Activated CD8-positive, alpha-beta T cell treated with anti-CD3 and anti-CD28 coated beads, Interleukin-2, amount 10 ng/mL, durations not matched to agents 7 days and 5 days (primary cell): Measurements from ENCODE around the gene DDTL. TPM values are rescaled to one million over a fixed set of nuclear protein-coding genes. Genes with fewer than 3 reads are reported as not detected.
A peak's percentile ranks its signal among the peaks of the same experiment; 100 is the strongest.
"Not testable (repeated sequence)": the region's sequence is repeated elsewhere in the genome, so short reads cannot be mapped to it uniquely, and the experiment has no call there.

Experiments used
- ATAC-seq: fragments of 150-1000 bp; cut with Tn5 transposase; one replicate; pipeline ENCODE4 v1.10.0; 2021; ENCODE audit warnings: moderate library complexity
- CTCF ChIA-PET: fragments of 350-600 bp; sonication (Branson Sonifier 250); formaldehyde crosslinking; loops from one replicate; lab custom pipeline; 2021; ENCODE audit warnings: antibody characterized with exemption; lab: Charles Lee
- POLR2A ChIA-PET: fragments of 350-600 bp; sonication (Branson Sonifier 250); formaldehyde crosslinking; loops from one replicate; lab custom pipeline; 2021; ENCODE audit warnings: antibody characterized with exemption; lab: Charles Lee
- DNase-seq: peaks from one replicate; pipeline ENCODE4 v3.0.0-alpha.2; 2020
- H3K27ac Mint-ChIP-seq: one replicate; pipeline ENCODE4 v1.8.0; 2021; ENCODE audit warnings: mild to moderate bottlenecking, mixed read lengths
- H3K27me3 Mint-ChIP-seq: one replicate; pipeline ENCODE4 v1.8.0; 2021; ENCODE audit warnings: low read depth, mixed read lengths
- H3K36me3 Mint-ChIP-seq: one replicate; pipeline ENCODE4 v1.8.0; 2021; ENCODE audit warnings: low read depth, mixed read lengths
- H3K4me1 Mint-ChIP-seq: one replicate; pipeline ENCODE4 v1.8.0; 2021; ENCODE audit warnings: low read depth, mixed read lengths
- H3K4me3 Mint-ChIP-seq: one replicate; pipeline ENCODE4 v1.8.0; 2021; ENCODE audit warnings: mild to moderate bottlenecking, mixed read lengths
- H3K9me3 Mint-ChIP-seq: one replicate; pipeline ENCODE4 v1.8.0; 2022; ENCODE audit warnings: mixed read lengths; ENCODE audit not compliant: insufficient read depth
- total RNA-seq, 2 experiments: library from RNA; stranded (reverse); gene quantifications; one replicate each; pipeline ENCODE4 v1.2.3, GENCODE V29; 2021

Gene DDTL
- total RNA-seq, 2 experiments from 2014 or later: not detected

DNA sequence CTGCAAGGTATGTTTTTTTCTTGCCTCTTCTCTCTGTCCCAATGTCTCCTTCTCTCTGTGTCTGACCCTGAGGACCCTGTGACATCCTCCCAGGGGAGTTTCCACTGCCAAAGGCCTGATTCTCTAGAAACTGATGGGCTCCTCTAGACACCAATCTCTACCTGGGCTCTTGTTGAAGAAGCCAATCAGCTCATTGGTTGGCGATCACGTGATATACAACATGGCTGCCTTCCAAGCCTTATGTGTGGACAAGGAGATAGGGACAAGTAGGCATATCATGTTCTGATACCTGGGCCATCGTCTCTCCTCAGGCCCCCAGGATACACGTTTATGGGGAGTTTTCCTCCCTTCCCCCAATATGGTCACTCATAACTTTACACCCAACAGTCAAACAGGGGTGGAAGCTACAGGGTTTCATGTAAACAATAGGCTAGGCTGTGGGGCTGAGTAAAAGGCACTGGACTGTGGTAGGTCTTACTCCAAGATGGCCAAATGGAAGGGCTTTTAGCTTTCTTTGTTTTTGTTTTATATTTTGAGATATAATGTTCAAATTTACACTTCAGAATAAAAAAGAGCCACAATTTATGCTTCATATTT lies 27.0 kb downstream of the DDTL start:
- peaks cover 15% of the 10 kb centered on the region for H3K27me3 Mint-ChIP-seq
- H3K36me3 Mint-ChIP-seq, H3K4me1 Mint-ChIP-seq, H3K9me3 Mint-ChIP-seq, H3K4me3 Mint-ChIP-seq, DNase-seq, CTCF ChIA-PET, ATAC-seq, H3K27ac Mint-ChIP-seq: not testable (repeated sequence)
- POLR2A ChIA-PET: interaction anchor here (0.6 kb wide), 1 partner anchor 68 kb away, joined by 3 read pairs; no protein-coding TSS in a partner anchor

DNA sequence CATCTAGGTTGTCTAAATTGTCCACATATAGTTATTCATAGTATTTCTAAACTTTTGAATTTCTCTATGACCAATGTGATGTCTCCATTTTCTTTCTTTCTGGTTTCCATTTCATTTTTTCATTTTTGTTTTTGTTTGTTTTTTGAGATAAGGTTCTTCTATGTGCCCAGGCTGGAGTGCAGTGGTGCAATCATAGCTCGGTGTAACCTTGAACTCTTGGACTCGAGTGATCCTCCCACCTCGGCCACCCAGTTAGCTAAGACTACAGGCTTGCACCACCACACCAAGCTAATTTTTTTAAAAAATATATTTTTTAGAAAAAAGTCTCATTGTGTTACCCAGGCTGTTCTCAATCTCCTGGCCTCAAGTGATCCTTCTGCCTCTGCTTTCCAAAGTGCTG lies 30.4 kb downstream of the DDTL start:
- H3K4me3 Mint-ChIP-seq: no peak overlapping the region
- ATAC-seq (no peak), DNase-seq (no peak)
- H3K4me1 Mint-ChIP-seq: no peaks in the 10 kb centered on the region
- H3K27me3 Mint-ChIP-seq: peaks cover 19% of the 10 kb centered on the region
- no peaks in the 10 kb centered on the region for H3K9me3 Mint-ChIP-seq
- no peak overlapping the region for H3K27ac Mint-ChIP-seq
- POLR2A ChIA-PET: no interaction called here
- CTCF ChIA-PET: no interaction called here
- no peaks in the 10 kb centered on the region for H3K36me3 Mint-ChIP-seq

DNA sequence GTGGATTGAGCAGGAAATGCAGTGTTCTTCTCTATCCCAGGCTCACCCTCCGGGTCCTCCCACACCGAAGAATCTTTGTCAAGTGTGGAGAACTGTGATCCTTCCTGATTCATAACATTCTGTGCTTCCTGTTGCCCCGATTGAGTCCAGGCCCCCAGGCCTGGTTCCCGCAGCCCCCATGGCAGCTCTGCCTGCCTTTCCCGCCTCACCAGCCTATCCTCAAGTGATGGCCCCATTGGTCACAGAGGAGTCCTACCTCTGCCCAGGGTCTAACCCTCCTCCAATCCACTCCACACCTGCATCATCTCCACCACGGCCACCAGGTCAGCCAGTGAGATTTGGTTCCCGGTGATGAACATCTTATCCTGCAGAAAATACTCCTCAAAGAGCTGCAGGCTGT lies 33.1 kb downstream of the DDTL start:
- H3K4me3 Mint-ChIP-seq, H3K36me3 Mint-ChIP-seq, DNase-seq, POLR2A ChIA-PET, H3K27ac Mint-ChIP-seq, H3K4me1 Mint-ChIP-seq, ATAC-seq, CTCF ChIA-PET, H3K9me3 Mint-ChIP-seq: not testable (repeated sequence)
- peaks cover 25% of the 10 kb centered on the region for H3K27me3 Mint-ChIP-seq

DNA sequence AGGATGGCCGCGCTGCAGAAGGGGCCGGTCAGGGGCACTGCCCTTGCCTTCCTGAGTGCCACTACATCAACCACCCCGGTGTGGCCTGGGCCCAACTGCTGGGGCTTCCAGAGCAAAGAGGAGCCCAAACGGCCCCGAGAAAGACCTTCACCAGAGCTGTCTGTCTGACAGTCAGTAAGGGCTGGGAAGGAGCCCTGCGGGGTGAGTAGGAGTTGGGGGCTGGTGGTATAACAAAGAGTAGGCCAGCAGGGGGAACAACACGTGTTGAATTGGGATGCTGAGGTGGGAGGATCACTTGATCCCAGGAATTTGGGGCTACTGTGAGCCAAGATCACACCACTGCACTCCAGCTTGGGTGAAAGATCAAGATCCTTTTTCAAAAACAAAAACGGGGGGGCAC lies 34.6 kb downstream of the DDTL start:
- Mint-ChIP-seq H3K4me3 (no peak overlapping the region), H3K27ac (no peak overlapping the region), H3K4me1 (peaks cover 1% of the 10 kb centered on the region), H3K9me3 (no peaks in the 10 kb centered on the region), H3K36me3 (no peaks in the 10 kb centered on the region), H3K27me3 (peaks cover 18% of the 10 kb centered on the region)
- CTCF ChIA-PET: no interaction called here
- no peak for ATAC-seq
- POLR2A ChIA-PET: interaction anchor here (1.6 kb wide), 1 partner anchor 10 kb away, joined by 4 read pairs; the partner anchor contains the start of gene CABIN1
- DNase-seq: no peak

DNA sequence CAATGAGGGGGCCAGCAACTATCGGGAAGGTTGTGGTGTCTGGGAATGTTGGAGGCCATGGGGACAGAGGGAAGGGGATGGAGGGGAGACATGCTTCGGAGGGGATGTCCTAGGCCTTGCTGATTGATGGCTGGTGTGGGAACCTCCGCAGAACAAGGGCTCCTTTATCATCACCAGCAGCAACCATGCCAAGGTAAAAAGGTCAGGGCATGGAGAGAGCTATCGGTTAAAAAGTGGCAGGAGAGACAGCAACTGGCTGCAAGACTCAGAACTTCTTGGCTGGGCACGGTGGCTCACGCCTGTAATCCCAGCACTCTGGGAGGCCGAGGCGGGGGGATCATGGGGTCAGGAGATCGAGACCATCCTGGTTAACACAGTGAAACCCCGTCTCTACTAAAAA lies 35.6 kb downstream of the DDTL start:
- no peaks in the 10 kb centered on the region for H3K9me3 Mint-ChIP-seq
- ChIA-PET CTCF (no interaction called here), POLR2A (interaction anchor here (1.6 kb wide), 1 partner anchor 9 kb away, joined by 4 read pairs; the partner anchor contains the start of gene CABIN1)
- H3K27ac Mint-ChIP-seq: no peak overlapping the region
- ATAC-seq (no peak), DNase-seq (no peak)
- H3K36me3 Mint-ChIP-seq: no peaks in the 10 kb centered on the region
- no peak overlapping the region for H3K4me3 Mint-ChIP-seq
- peaks cover 1% of the 10 kb centered on the region for H3K4me1 Mint-ChIP-seq
- peaks cover 14% of the 10 kb centered on the region for H3K27me3 Mint-ChIP-seq

DNA sequence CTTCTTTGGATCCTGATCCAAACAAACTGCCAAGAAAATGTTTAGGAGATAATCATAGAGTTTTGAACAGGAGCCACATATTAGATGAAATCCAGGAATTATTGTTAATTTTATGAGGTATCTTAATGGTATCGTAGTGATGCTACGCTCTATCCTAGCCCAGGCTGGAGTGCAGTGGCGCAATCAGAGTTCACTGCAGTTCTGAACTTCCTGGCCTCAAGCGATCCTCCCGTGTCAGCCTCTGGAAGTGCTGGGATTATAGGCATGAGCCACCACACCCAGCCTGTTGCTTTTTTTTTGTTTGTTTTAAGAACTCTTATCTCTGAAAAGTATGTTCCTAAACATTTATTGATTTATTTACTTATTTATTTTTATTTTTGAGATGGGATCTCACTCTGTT lies 36.2 kb downstream of the DDTL start:
- Mint-ChIP-seq H3K4me1 (peaks cover 1% of the 10 kb centered on the region), H3K9me3 (no peaks in the 10 kb centered on the region), H3K36me3 (no peaks in the 10 kb centered on the region), H3K27me3 (peaks cover 10% of the 10 kb centered on the region), H3K27ac (no peak overlapping the region), H3K4me3 (no peak overlapping the region)
- ChIA-PET POLR2A (interaction anchor here (0.6 kb wide), 1 partner anchor 394 kb away, joined by 4 read pairs; no protein-coding TSS in a partner anchor), CTCF (interaction anchor here (0.7 kb wide), 1 partner anchor 178 kb away, joined by 3 read pairs; no protein-coding TSS in a partner anchor)
- DNase-seq (no peak), ATAC-seq (no peak)

DNA sequence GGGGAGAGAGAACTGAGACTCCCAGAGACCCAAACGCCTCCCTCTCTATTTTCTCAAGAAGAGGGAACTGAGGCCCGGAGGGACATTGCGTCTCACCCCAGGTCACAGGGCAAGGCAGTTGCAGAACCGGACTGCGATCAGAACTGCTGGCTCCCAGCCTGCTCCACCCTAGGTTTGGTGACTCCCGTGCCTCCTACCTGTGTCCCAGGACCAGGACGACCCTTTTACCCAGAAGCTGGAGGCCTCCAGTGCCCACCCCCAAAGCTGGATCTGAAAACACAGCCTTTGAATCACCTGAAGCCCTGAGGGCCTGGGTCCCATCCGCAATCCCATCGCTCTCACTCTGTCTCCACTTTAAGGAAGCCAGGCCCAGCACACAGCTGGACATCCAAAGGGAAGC lies 37.2 kb downstream of the DDTL start:
- Mint-ChIP-seq H3K36me3 (no peaks in the 10 kb centered on the region), H3K9me3 (no peaks in the 10 kb centered on the region), H3K4me1 (peaks cover 1% of the 10 kb centered on the region), H3K27ac (no peak overlapping the region), H3K4me3 (no peak overlapping the region), H3K27me3 (peaks cover 10% of the 10 kb centered on the region)
- CTCF ChIA-PET: interaction anchor here (0.9 kb wide), 1 partner anchor 154 kb away, joined by 3 read pairs; no protein-coding TSS in a partner anchor
- ATAC-seq: no peak
- POLR2A ChIA-PET: no interaction called here
- DNase-seq: no peak

DNA sequence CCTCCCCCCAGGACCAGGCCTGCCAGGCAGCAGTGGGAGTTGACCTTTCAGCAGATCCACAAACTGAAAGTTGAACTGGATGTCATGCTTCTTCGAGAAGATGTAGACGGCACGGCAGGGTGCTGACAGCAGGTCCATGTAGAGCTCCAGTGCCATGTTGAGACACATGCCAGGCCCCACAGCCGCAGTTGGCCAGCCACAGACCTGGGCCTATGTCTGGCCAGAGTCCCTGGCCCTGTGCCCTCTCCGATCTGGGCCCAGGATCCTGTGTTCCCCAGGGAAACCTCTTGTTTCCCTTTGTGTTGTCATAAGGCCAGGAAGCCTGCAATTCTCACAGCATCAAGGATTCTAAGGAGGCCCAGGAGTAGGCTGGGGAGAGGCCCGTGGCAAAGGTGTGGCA lies 38.5 kb downstream of the DDTL start, which contains the start of gene GSTT4:
Gene GSTT4 (minus strand): TSS at position 253 of the 400 bp plus-strand sequence. CDS start 97 bp downstream, at position 156.
- ChIA-PET CTCF (no interaction called here), POLR2A (no interaction called here)
- Mint-ChIP-seq H3K4me3 (no peak within 1 kb of the TSS), H3K27me3 (peaks cover 8% of the 10 kb centered on the region), H3K9me3 (no peaks in the 10 kb centered on the region), H3K27ac (peak within 1 kb of the TSS; percentile 24), H3K36me3 (no peaks in the 10 kb centered on the region), H3K4me1 (peaks cover 6% of the 10 kb centered on the region)
- no peak for DNase-seq
- no peak for ATAC-seq

DNA sequence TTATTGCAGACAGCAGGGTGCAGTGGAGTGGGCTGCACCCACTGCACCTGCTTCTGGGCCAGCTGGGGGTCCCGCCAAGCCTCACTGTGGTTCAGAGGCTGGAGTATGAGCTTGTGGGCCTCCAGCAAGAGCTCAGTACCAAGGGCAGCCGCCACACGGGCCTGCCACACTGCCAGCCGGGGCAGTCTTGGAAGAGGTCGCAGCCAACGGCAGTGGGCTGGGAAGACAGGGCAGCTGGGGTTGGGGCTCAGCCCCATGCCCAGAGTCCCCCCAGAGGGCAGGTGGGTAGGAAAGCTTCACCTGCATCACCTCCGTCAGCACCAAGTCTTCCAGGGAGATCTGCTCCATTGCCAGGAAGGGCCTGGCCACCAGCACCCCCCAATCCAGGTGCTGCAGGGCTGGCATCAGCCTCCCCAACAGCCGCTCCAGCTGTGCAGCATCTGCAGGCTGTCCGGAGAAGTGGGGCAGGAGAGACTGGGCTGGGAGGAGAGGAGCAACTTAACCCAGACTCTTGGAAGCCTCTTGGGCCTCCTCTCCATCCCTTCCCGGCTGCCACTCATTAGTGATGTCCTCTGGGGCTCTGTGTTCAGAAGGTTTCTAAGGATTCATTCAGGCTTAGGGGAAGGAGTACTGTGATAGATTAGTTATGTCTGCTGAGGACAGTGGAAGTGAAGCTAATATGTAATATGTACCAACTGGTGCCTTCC lies 39.7 kb downstream of the DDTL start:
- CTCF ChIA-PET: no interaction called here
- POLR2A ChIA-PET: no interaction called here
- Mint-ChIP-seq H3K27ac (no peak overlapping the region), H3K9me3 (no peaks in the 10 kb centered on the region), H3K36me3 (no peaks in the 10 kb centered on the region), H3K4me1 (peaks cover 14% of the 10 kb centered on the region), H3K27me3 (peaks cover 8% of the 10 kb centered on the region), H3K4me3 (no peak overlapping the region)
- no peak for DNase-seq
- no peak for ATAC-seq

DNA sequence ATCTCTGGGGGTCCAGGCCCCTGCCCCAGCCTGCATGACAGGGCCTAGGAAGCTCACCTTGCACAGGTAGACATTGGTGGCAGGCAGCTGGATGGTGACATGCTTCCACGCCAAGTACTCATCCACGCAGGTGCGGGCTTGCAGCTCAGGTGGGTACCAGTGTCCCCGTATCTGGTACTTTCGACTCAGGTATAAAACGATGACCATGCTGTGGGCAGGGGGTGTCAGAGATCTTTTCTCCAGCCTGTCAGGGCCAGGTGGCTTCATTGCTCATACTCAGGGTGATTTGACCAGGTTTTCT lies 40.2 kb downstream of the DDTL start:
- ChIA-PET CTCF (no interaction called here), POLR2A (no interaction called here)
- ATAC-seq (no peak), DNase-seq (no peak)
- Mint-ChIP-seq H3K9me3 (no peaks in the 10 kb centered on the region), H3K4me3 (no peak overlapping the region), H3K27me3 (peaks cover 8% of the 10 kb centered on the region), H3K36me3 (no peaks in the 10 kb centered on the region), H3K27ac (no peak overlapping the region), H3K4me1 (peaks cover 14% of the 10 kb centered on the region)

DNA sequence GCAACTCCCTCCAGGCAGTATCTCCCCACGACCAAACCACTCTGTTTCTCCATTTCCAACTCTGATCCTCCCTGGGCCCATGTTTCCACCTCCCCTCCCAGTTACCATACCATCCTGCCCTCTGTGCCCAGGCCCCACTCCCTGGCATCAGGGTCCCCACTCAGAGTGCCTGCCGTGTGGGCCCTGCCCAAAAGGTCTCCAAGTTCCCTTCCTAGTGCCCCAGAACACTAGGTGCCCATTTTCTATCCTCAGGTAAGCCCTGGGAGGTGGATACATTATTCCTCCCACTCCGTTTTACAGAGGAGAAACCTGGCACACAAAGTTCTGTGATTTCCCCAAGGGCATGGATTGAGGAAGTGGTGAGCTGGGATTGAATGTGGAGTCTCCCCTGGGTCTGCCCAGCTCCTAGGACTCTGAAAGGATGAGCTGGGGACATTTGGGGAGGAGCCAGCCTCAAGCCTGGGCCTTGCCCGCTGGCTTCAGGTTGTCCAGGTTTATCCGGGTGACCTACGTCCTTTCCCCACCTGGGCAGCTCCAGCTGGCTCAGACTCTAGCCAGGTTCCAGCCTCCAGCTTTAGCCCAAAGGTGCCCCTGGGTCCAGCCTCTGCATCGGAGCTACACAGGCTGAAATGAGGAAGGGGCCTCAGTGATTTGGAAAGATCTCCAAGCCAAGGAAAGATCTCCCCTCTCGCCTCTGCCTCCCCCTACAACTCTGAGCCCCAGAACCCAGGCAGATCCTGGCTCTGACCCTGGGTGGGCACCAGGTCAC lies 40.7 kb downstream of the DDTL start:
- no peaks in the 10 kb centered on the region for H3K36me3 Mint-ChIP-seq
- peaks cover 17% of the 10 kb centered on the region for H3K4me1 Mint-ChIP-seq
- CTCF ChIA-PET: interaction anchor here (0.7 kb wide), 1 partner anchor 235 kb away, joined by 3 read pairs; no protein-coding TSS in a partner anchor
- no peak overlapping the region for H3K27ac Mint-ChIP-seq
- H3K4me3 Mint-ChIP-seq: no peak overlapping the region
- ATAC-seq (no peak), DNase-seq (no peak)
- H3K9me3 Mint-ChIP-seq: no peaks in the 10 kb centered on the region
- POLR2A ChIA-PET: no interaction called here
- peaks cover 4% of the 10 kb centered on the region for H3K27me3 Mint-ChIP-seq

DNA sequence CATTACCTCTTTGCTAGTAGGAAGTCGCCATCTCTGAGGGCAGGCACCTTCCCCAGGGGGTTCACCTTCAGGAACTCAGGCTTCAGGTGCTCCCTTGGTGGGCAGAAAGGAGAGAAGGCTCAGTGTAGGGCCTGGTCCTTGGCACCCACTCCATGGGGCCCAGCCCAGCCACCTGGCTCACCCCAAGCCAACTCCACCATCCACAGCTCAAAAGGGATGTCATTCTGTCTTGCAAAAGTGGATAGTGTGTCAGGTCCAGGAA lies 41.3 kb downstream of the DDTL start:
- H3K4me1 Mint-ChIP-seq: peaks cover 21% of the 10 kb centered on the region

More for the DNA sequence above, 41.3 kb downstream of the DDTL start:
- Mint-ChIP-seq H3K4me3 (no peak overlapping the region), H3K9me3 (no peaks in the 10 kb centered on the region), H3K36me3 (no peaks in the 10 kb centered on the region), H3K27me3 (peaks cover 4% of the 10 kb centered on the region), H3K27ac (no peak overlapping the region)
- ChIA-PET POLR2A (no interaction called here), CTCF (interaction anchor here (0.7 kb wide), 1 partner anchor 234 kb away, joined by 3 read pairs; no protein-coding TSS in a partner anchor)
- no peak for DNase-seq
- ATAC-seq: no peak
